ENCODE results near the gene PIK3R3.

GRCh38 chr1:46102769-46103476 lies 29.5 kb downstream of the PIK3R3 start:
- TF ChIP-seq POLR2A (IDR thresholded peaks at IDR 0.05) = no peak
- TF ChIP-seq CTCF (IDR thresholded peaks at IDR 0.05) = no peak

All from thyroid gland (tissue), 4 donors.